ENCODE results near the gene OR3A2. TPM values are rescaled to one million over a fixed set of nuclear protein-coding genes. Genes with fewer than 3 reads are reported as not detected.

The OR3A2 gene
- total RNA-seq, 4 donors from 2014 or later: not detected

DNA sequence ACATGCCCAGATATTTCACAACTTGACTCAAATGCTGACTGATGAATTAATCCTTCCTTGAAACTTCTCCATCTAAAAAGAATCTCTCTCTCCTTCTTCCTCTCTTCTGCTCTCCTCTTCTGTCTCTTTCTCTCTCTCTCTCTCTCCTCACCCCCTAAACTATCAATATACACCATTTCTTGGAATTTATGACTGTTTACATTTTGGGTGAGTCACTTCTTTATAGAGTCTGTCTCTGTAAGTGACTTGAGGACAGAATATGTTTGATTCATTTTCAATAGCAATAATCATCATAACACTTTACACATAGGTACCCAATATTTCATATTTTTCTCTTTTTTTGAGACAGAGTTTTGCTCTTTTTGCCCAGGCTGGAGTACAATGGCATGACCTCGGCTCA, 103.2 kb downstream of the OR3A2 start:
- 83 to 90% methylated on average over 1 of the region's 1 CpG for WGBS, 2 donors
- H3K4me3 ChIP-seq (replicated peaks in 1 of 3): no peak overlapping the region
- H3K9me3 ChIP-seq: no peaks in the 10 kb centered on the region
- no peaks in the 10 kb centered on the region for H3K4me1 ChIP-seq
- TF ChIP-seq CTCF (IDR thresholded peaks at IDR 0.05) (no peak), POLR2A (IDR thresholded peaks at IDR 0.05) (no peak)
- no peak for DNase-seq
- H3K36me3 ChIP-seq: no peaks in the 10 kb centered on the region
- no peaks in the 10 kb centered on the region for H3K27me3 ChIP-seq
- intact Hi-C loops (cut with DNase I): no loop called here
- no peak overlapping the region for H3K27ac ChIP-seq

DNA sequence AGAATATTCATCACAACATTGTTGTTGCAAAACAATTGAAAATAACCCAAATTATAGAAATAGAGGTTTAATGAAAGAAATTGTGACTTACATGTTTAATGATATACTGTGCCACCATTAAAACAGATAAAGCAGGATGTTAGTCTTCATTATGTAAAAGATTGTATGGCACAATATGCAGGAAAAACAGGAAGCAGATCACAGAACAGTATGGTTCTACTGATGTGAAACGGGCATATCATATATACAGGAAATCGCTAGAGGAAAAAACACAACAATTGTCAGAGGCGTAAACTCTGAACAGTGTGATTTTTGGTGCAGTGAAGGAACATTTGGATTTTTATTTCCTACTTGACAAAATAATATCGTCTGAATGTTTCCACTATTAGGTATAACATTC, 110.0 kb downstream of the OR3A2 start:
- Histone ChIP-seq H3K4me3 (replicated peaks in 1 of 3) (no peak overlapping the region), H3K4me1 (no peaks in the 10 kb centered on the region), H3K9me3 (no peaks in the 10 kb centered on the region), H3K27me3 (no peaks in the 10 kb centered on the region), H3K36me3 (no peaks in the 10 kb centered on the region), H3K27ac (no peak overlapping the region)
- intact Hi-C loops (cut with DNase I): no loop called here
- TF ChIP-seq POLR2A (IDR thresholded peaks at IDR 0.05) (no peak), CTCF (IDR thresholded peaks at IDR 0.05) (no peak)
- no peak for DNase-seq
- 75 to 82% methylated on average over 4 of the region's 4 CpGs for WGBS, 2 donors

DNA sequence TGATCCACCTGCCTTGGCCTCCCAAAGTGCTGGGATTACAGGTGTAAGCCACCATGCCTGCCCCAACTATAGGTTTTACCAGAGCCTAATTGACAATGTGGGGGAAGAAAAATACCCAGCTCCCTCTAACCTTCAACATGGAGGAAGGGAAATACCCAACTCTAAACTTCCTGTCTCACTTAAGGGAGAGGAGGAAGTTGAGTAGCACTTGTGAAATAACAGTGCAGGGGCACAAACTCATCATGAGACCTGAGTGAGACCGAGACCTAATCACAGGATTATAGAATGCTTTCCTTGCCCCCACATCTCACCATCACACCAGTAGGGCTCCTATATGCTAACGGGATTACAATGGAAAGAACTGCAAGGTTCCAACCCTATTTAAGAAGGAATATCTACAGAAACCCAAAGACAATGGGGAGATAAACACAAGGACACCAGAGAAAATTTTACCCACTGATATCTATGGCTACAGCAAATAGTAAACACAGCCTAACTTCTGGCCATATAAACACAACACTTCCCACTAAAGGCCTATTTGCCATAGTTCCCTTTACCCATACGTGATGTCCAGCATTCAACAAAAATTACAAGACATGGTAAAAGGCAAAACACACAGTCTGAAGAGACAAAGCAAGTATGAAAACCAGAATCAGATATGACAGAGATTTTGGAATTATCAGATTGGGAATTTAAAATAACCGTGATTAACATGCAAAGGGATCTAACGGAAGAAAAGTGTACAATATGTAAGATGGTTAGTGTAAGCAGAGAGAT, 114.8 kb downstream of the OR3A2 start:
- Histone ChIP-seq H3K4me3 (replicated peaks in 1 of 3) (no peak overlapping the region), H3K4me1 (no peaks in the 10 kb centered on the region), H3K9me3 (no peaks in the 10 kb centered on the region), H3K27ac (no peak overlapping the region), H3K27me3 (no peaks in the 10 kb centered on the region), H3K36me3 (no peaks in the 10 kb centered on the region)
- DNase-seq: no peak
- intact Hi-C loops (cut with DNase I): no loop called here
- TF ChIP-seq POLR2A (IDR thresholded peaks at IDR 0.05): no peak
- TF ChIP-seq CTCF (IDR thresholded peaks at IDR 0.05): no peak
- WGBS, 2 donors: 84 to 86% methylated on average over 5 of the region's 5 CpGs

DNA sequence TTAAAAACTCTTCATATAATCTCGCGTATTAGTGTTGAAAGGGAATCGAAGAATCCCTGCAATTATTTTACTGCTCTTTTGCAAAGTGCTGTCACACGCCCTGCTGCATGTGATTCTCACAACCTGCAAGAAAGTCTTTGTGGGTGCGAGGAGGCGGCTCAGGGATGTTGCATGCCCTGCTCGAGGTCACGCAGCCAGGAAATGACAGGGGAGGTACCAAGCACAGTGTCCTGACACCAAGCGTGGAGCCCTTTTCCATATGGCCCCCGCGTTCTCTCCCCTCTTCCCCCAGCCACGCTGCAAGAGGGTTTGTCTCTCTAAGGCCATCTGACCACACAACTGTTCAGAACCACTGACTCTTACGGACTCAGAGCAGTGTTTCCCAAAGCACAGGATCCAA, 125.5 kb downstream of the OR3A2 start:
- H3K27me3 ChIP-seq: no peaks in the 10 kb centered on the region
- no peak for DNase-seq
- WGBS, 2 donors: 78 to 82% methylated on average over 13 of the region's 13 CpGs
- no peaks in the 10 kb centered on the region for H3K9me3 ChIP-seq
- H3K36me3 ChIP-seq: no peaks in the 10 kb centered on the region
- TF ChIP-seq CTCF (IDR thresholded peaks at IDR 0.05) (no peak), POLR2A (IDR thresholded peaks at IDR 0.05) (no peak)
- no peak overlapping the region for H3K27ac ChIP-seq
- H3K4me3 ChIP-seq (replicated peaks in 1 of 3): no peak overlapping the region
- H3K4me1 ChIP-seq: no peaks in the 10 kb centered on the region
- intact Hi-C loops (cut with DNase I): no loop called here

DNA sequence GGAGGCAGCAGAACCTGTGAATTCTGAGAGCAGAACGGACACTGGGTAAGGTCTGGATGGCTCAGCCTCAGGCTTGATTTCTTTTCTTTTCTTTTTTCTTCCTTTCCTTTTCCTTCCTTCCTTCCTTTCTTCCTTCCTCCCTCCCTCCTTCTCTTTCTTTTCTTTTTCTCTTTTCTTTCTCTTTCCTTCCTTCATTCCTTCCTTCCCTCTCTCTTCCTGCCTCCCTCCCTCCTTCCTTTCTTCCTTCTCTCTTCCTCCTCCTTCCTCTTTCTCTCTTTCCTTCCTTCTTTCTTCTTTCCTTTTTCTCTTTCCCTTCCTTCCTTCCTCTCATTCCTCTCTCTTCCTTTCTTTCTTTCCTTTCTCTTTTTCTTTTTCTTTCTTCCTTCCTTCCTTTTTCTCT, 125.9 kb downstream of the OR3A2 start:
- no peaks in the 10 kb centered on the region for H3K9me3 ChIP-seq
- no peak overlapping the region for H3K4me3 ChIP-seq (replicated peaks in 1 of 3)
- TF ChIP-seq POLR2A (IDR thresholded peaks at IDR 0.05) (no peak), CTCF (IDR thresholded peaks at IDR 0.05) (no peak)
- intact Hi-C loops (cut with DNase I): no loop called here
- no peak for DNase-seq
- no peaks in the 10 kb centered on the region for H3K36me3 ChIP-seq
- H3K27me3 ChIP-seq: no peaks in the 10 kb centered on the region
- H3K27ac ChIP-seq: no peak overlapping the region
- 68 to 88% methylated on average over 1 of the region's 1 CpG for WGBS, 2 donors
- no peaks in the 10 kb centered on the region for H3K4me1 ChIP-seq
